HepG2 (cell line): Measurements from ENCODE around the gene IGF2BP1. TPM values are rescaled to one million over a fixed set of nuclear protein-coding genes. Genes with fewer than 3 reads are reported as not detected.

Source experiments
- ATAC-seq: fragments of 200-7000 bp; cut with Tn5 transposase; 3 replicates; pipeline ENCODE4 v1.9.1; 2020; ENCODE audit warnings: mild to moderate bottlenecking, moderate library complexity
- BruUV-seq: library from RNA; stranded (reverse); fragments of 400-500 nt; replicated peaks from 2 replicates; lab custom pipeline; 2021; lab: Mats Ljungman, UMichigan
- CTCF ChIA-PET: fragments of 300-600 bp; formaldehyde crosslinking; extraction: SDS; loops from one replicate; lab custom pipeline; 2021; ENCODE audit warnings: low total read pairs, inconsistent platforms, low intra/inter-chr PET ratio; lab: Yijun Ruan, JAX
- POLR2A ChIA-PET: fragments of 350-600 bp; sonication (Branson Sonifier 250); formaldehyde crosslinking; loops from one replicate; lab custom pipeline; 2020; ENCODE audit warnings: antibody characterized with exemption, inconsistent platforms; lab: Yijun Ruan, JAX
- DNase-seq: peaks from one replicate; pipeline ENCODE4 v3.0.0-alpha.2; 2015; ENCODE audit warnings: low spot score
- FAIRE-seq: peaks from 3 replicates; lab custom pipeline; 2011; peaks lifted over from hg19 to GRCh38; lab: Jason Lieb, UNC
- H2AFZ ChIP-seq: one replicate; pipeline ENCODE4 v1.6.1; 2011; ENCODE audit warnings: low read length, inconsistent platforms
- H3K27ac ChIP-seq: fragments of 300-600 bp; 3 replicates; pipeline ENCODE4 v1.8.0; 2011; ENCODE audit warnings: mixed run types, mild to moderate bottlenecking, mixed read lengths, low read length, inconsistent platforms; ENCODE audit not compliant: insufficient read depth; ENCODE audit errors: extremely low read length
- H3K27me3 ChIP-seq, 2 experiments: fragments of 200-600 bp in 1 of 2; 2 replicates in 1 of 2; 3 replicates in 1 of 2; pipeline versions ENCODE4 v1.6.0 to v1.8.0; 2011; ENCODE audit warnings: low read length in 2 of 2, mild to moderate bottlenecking in 2 of 2, moderate library complexity in 2 of 2, inconsistent platforms in 1 of 2; ENCODE audit not compliant: insufficient read depth in 2 of 2, control insufficient read depth in 1 of 2
- H3K36me3 ChIP-seq, 2 experiments: fragments of 200-600 bp in 1 of 2; replicated peaks in 1 of 2; 2 replicates in 1 of 2; 3 replicates in 1 of 2; pipeline versions ENCODE4 v1.5.1 to v1.8.0; 2011; ENCODE audit warnings: low read length in 2 of 2, inconsistent platforms in 1 of 2; ENCODE audit not compliant: insufficient read depth in 2 of 2, control insufficient read depth in 1 of 2
- H3K4me1 ChIP-seq: 2 replicates; pipeline ENCODE4 v1.5.1; 2012; ENCODE audit warnings: low read length, inconsistent platforms; ENCODE audit not compliant: insufficient read depth
- H3K4me2 ChIP-seq: 2 replicates; pipeline ENCODE4 v1.6.0; 2011; ENCODE audit warnings: low read depth, low read length, inconsistent platforms
- H3K4me3 ChIP-seq, 3 experiments: fragments of 200-600 bp in 1 of 3; sonication (generic), shearing (Covaris generic) in 1 of 3; replicated peaks in 1 of 3; 2 replicates each; pipeline ENCODE4 v1.5.1; 2011 to 2016; ENCODE audit warnings: low read length in 3 of 3, inconsistent platforms in 2 of 3, low read depth in 2 of 3, mild to moderate bottlenecking in 2 of 3, control low read depth in 1 of 3, mixed read lengths in 1 of 3; ENCODE audit not compliant: insufficient read depth in 1 of 3
- H3K79me2 ChIP-seq: one replicate; pipeline ENCODE4 v1.6.1; 2011; ENCODE audit warnings: low read length, inconsistent platforms; ENCODE audit not compliant: insufficient read depth
- H3K9ac ChIP-seq: 2 replicates; pipeline ENCODE4 v1.6.0; 2011; ENCODE audit warnings: mild to moderate bottlenecking, low read depth, low read length, inconsistent platforms; ENCODE audit not compliant: insufficient read depth
- H3K9me3 ChIP-seq: 2 replicates; pipeline ENCODE4 v1.5.1; 2012; ENCODE audit warnings: mild to moderate bottlenecking, low read length
- H4K20me1 ChIP-seq: 2 replicates; pipeline ENCODE4 v1.6.0; 2011; ENCODE audit warnings: inconsistent platforms, mild to moderate bottlenecking, low read length, moderate library complexity; ENCODE audit not compliant: insufficient read depth
- RBFOX2 ChIP-seq: fragments of 200-400 bp; formaldehyde crosslinking; IDR thresholded peaks from 2 replicates; pipeline ENCODE4 v1.6.1; 2017; ENCODE audit warnings: low read depth, mild to moderate bottlenecking, low read length
- THRA ChIP-seq: sonication (generic); formaldehyde crosslinking; IDR thresholded peaks from 2 replicates; pipeline ENCODE4 v1.4.0; 2020; ENCODE audit warnings: missing genetic modification reagents, borderline replicate concordance
- WIZ ChIP-seq: sonication (generic); formaldehyde crosslinking; IDR thresholded peaks from 2 replicates; pipeline ENCODE4 v1.5.1; 2020; ENCODE audit warnings: mild to moderate bottlenecking, missing genetic modification reagents
- ZNF280D ChIP-seq: sonication (generic); formaldehyde crosslinking; IDR thresholded peaks from 2 replicates; pipeline ENCODE4 v1.5.1; 2020; ENCODE audit warnings: mild to moderate bottlenecking, missing genetic modification reagents
- whole genome bisulfite sequencing: methylation state at CpG from one replicate; pipeline ENCODE4 v1.1.6; 2017; ENCODE audit warnings: low lambda C conversion rate; 5-methylcytosine and 5-hydroxymethylcytosine counted together
- in situ Hi-C: cut with HindIII; loops from 2 replicates; pipeline ENCODE4 v1.10.0; 2017; ENCODE audit warnings: low pct_unique_long_range_greater_than_20kb; ENCODE audit not compliant: extremely low pct_ligation_motif_present
- intact Hi-C: fragments of 100-400 bp; cut with micrococcal nuclease; formaldehyde crosslinking; loops from one replicate; pipeline ENCODE4 v1.10.0; 2022; ENCODE audit not compliant: unreplicated experiment
- polyA plus RNA-seq, 8 experiments: library from polyadenylated mRNA; depleted of rRNA in 3 of 8; stranded (reverse) in 7 of 8; unstranded in 1 of 8; fragments of >200 nt; fragmentation: Illumina TruSeq in 4 of 8; extraction: Trizol in 4 of 8; gene quantifications; 2 replicates each; pipeline versions ENCODE4 v1.2.1 to v1.2.3, GENCODE V29; 2011 to 2016; ENCODE audit warnings: low read depth in 4 of 8, missing spikeins in 1 of 8, mixed read lengths in 1 of 8; ENCODE audit not compliant: insufficient read depth in 1 of 8
- total RNA-seq, 5 experiments: library from RNA; depleted of rRNA; stranded (reverse); fragments of >200 nt; fragmentation: Illumina TruSeq; extraction: Trizol; gene quantifications; 2 replicates each; pipeline ENCODE4 v1.2.3, GENCODE V29; 2016; ENCODE audit warnings: low read depth in 1 of 5

The IGF2BP1 gene
- total and polyA plus RNA-seq, 2 of the 13 experiments (the other 11 are each of a cell fraction or from before 2014, with no cell fraction given), result 29.7 to 75.1 TPM

- TF ChIP-seq RBFOX2 (0 out of 2 replicates have a peak, but pooled peaks have one; percentile 25), THRA (CRISPR knock-in tag) (no peak), ZNF280D (CRISPR knock-in tag) (no peak), WIZ (CRISPR knock-in tag) (no peak)
- no peak for ATAC-seq
- POLR2A ChIA-PET, result interaction anchor here (5.1 to 7.1 kb wide), 2 partner anchors 11 to 92 kb away, joined by 24 to 65 read pairs; partner anchors contain the start of gene UBE2Z
- Histone ChIP-seq H3K27ac (peak overlapping the region; percentile 95), H3K79me2 (peaks cover 89% of the 10 kb centered on the region), H3K36me3 (peaks cover 0 to 17% of the 10 kb centered on the region in 2 experiments; a peak in 2 of 5 replicates), H3K9ac (peak overlapping the region; percentile 99), H4K20me1 (peaks cover 29% of the 10 kb centered on the region), H3K4me3 (peak overlapping the region; percentile 87 to 97 (median 90); a peak in 5 of 6 replicates), H3K4me2 (peak overlapping the region; percentile 87), H3K27me3 (no peaks in the 10 kb centered on the region; a peak in 1 of 5 replicates), H2AFZ (no peak overlapping the region), H3K9me3 (no peaks in the 10 kb centered on the region), H3K4me1 (peaks cover 43% of the 10 kb centered on the region)
- CTCF ChIA-PET, result no interaction called here
- no peak for DNase-seq
- WGBS, result 16% methylated on average over 1 of the region's 1 CpG
- no TSS peak for BruUV-seq
- intact Hi-C loops (no loop called here), in situ Hi-C loops (no loop called here)
- no peak for FAIRE-seq
Measured at GRCh38 chr17:49000943-49001342, 3.8 kb downstream of the IGF2BP1 start.
